HCT116 (cell line): ENCODE results near the gene NPTX1. TPM values are rescaled to one million over a fixed set of nuclear protein-coding genes. Genes with fewer than 3 reads are reported as not detected.

Experiments
- ATAC-seq: fragments of 200-7000 bp; cut with Tn5 transposase; 2 replicates; pipeline ENCODE4 v1.9.1; 2020; ENCODE audit warnings: mild to moderate bottlenecking, moderate library complexity
- BruUV-seq: library from RNA; stranded (reverse); fragments of 400-500 nt; replicated peaks from 2 replicates; lab custom pipeline; 2021; lab: Mats Ljungman, UMichigan
- CTCF ChIA-PET: fragments of 300-600 bp; sonication (Branson Sonifier 250); formaldehyde crosslinking; loops from one replicate; lab custom pipeline; 2021; ENCODE audit warnings: antibody characterized with exemption; lab: Charles Lee
- POLR2A ChIA-PET: fragments of 300-600, 350-600 bp; sonication (Branson Sonifier 250); formaldehyde crosslinking; loops from one replicate; lab custom pipeline; 2021; ENCODE audit warnings: antibody characterized with exemption; lab: Charles Lee
- RAD21 ChIA-PET, 2 experiments: fragments of 300-600 bp; sonication (Branson Sonifier 250); formaldehyde crosslinking; loops; one replicate each; lab custom pipeline; 2023; ENCODE audit warnings: low total read pairs in 2 of 2; ENCODE audit not compliant: uncharacterized antibody in 2 of 2, unreplicated experiment in 2 of 2, low non-redundant PET in 1 of 2; lab: Charles Lee
- DNase-seq: peaks from one replicate; pipeline ENCODE4 v3.0.0-alpha.2; 2010; ENCODE audit warnings: low read depth, low spot score
- H2AFZ ChIP-seq: fragments of 200-600 bp; shearing (Covaris generic), sonication (generic); 2 replicates; pipeline ENCODE4 v1.6.1; 2017; ENCODE audit warnings: low read depth, mixed run types, mixed read lengths, antibody characterized with exemption, low read length; ENCODE audit not compliant: poor library complexity, severe bottlenecking
- H3K27ac ChIP-seq: 2 replicates; pipeline ENCODE4 v1.5.1; 2012; ENCODE audit warnings: low read depth, low read length
- H3K27me3 ChIP-seq: fragments of 200-600 bp; sonication (generic); 2 replicates; pipeline ENCODE4 v1.6.1; 2016; ENCODE audit warnings: mixed run types, low read length, mixed read lengths; ENCODE audit not compliant: insufficient read depth
- H3K36me3 ChIP-seq, 2 experiments: fragments of 200-500 bp in 1 of 2; fragments of 200-600 bp in 1 of 2; sonication (Bioruptor generic) in 1 of 2; sonication (generic) in 1 of 2; 2 replicates each; pipeline versions ENCODE4 v1.5.1 to v1.6.1; 2014 to 2016; ENCODE audit warnings: low read length in 2 of 2, inconsistent platforms in 1 of 2, mixed read lengths in 1 of 2, mixed run types in 1 of 2; ENCODE audit not compliant: insufficient read depth in 2 of 2, control insufficient read depth in 1 of 2
- H3K4me1 ChIP-seq, 2 experiments: fragments of 200-600 bp in 1 of 2; sonication (generic) in 1 of 2; 2 replicates each; pipeline versions ENCODE4 v1.5.1 to v1.6.1; 2012 to 2017; ENCODE audit warnings: low read length in 2 of 2, inconsistent platforms in 1 of 2, mild to moderate bottlenecking in 1 of 2, mixed read lengths in 1 of 2, mixed run types in 1 of 2, moderate library complexity in 1 of 2; ENCODE audit not compliant: insufficient read depth in 2 of 2, control insufficient read depth in 1 of 2
- H3K4me2 ChIP-seq: fragments of 200-600 bp; sonication (generic); 2 replicates; pipeline ENCODE4 v1.6.1; 2017; ENCODE audit warnings: mixed run types, low read length, mixed read lengths
- H3K4me3 ChIP-seq, 2 experiments: fragments of 200-600 bp in 1 of 2; sonication (generic) in 1 of 2; replicated peaks in 1 of 2; 2 replicates each; pipeline ENCODE4 v1.5.1; 2011 to 2016; ENCODE audit warnings: low read length in 2 of 2, control low read depth in 1 of 2, low read depth in 1 of 2, mild to moderate bottlenecking in 1 of 2, mixed read lengths in 1 of 2, mixed run types in 1 of 2
- H3K79me2 ChIP-seq: fragments of 200-600 bp; sonication (generic); 2 replicates; pipeline ENCODE4 v1.6.1; 2017; ENCODE audit warnings: mild to moderate bottlenecking, mixed run types, low read length, moderate library complexity, mixed read lengths; ENCODE audit not compliant: insufficient read depth
- H3K9ac ChIP-seq: fragments of 200-600 bp; sonication (generic); 2 replicates; pipeline ENCODE4 v1.6.1; 2016; ENCODE audit warnings: low read length, mixed read lengths
- H3K9me2 ChIP-seq: fragments of 200-600 bp; sonication (generic), shearing (Covaris generic); 2 replicates; pipeline ENCODE4 v1.6.1; 2017; ENCODE audit warnings: mixed run types, mild to moderate bottlenecking, moderate library complexity; ENCODE audit not compliant: insufficient read depth
- H3K9me3 ChIP-seq, 2 experiments: fragments of 200-500 bp in 1 of 2; fragments of 200-600 bp in 1 of 2; sonication (Bioruptor generic) in 1 of 2; sonication (generic) in 1 of 2; 2 replicates each; pipeline ENCODE4 v1.6.1; 2014 to 2017; ENCODE audit warnings: low read length in 2 of 2, mixed read lengths in 2 of 2, inconsistent platforms in 1 of 2, low read depth in 1 of 2, mild to moderate bottlenecking in 1 of 2, mixed run types in 1 of 2, moderate library complexity in 1 of 2; ENCODE audit not compliant: control insufficient read depth in 1 of 2, insufficient read depth in 1 of 2
- H4K20me1 ChIP-seq: fragments of 200-600 bp; sonication (generic), shearing (Covaris generic); 2 replicates; pipeline ENCODE4 v1.6.1; 2017; ENCODE audit warnings: mixed run types, mild to moderate bottlenecking, moderate library complexity; ENCODE audit not compliant: insufficient read depth
- CBX3 ChIP-seq: IDR thresholded peaks from 2 replicates; pipeline ENCODE4 v1.6.1; 2012; ENCODE audit warnings: low read depth
- EZH2 ChIP-seq: fragments of 200-600 bp; sonication (generic); IDR thresholded peaks from 2 replicates; pipeline ENCODE4 v1.6.1; 2017; ENCODE audit warnings: antibody characterized with exemption, mixed run types
- EZH2phosphoT487 ChIP-seq: fragments of 200-600 bp; IDR thresholded peaks from 2 replicates; pipeline ENCODE4 v1.6.1; 2018; ENCODE audit warnings: antibody characterized with exemption, borderline replicate concordance
- FOSL1 ChIP-seq: IDR thresholded peaks from 2 replicates; pipeline ENCODE4 v1.6.1; 2012; ENCODE audit warnings: low read depth
- JUND ChIP-seq: IDR thresholded peaks from 2 replicates; pipeline ENCODE4 v1.6.1; 2012
- POLR2A ChIP-seq: IDR thresholded peaks from 2 replicates; pipeline ENCODE4 v1.7.0; 2011; ENCODE audit warnings: borderline replicate concordance; ENCODE audit not compliant: insufficient read depth, insufficient read length; ENCODE audit errors: extremely low read depth
- POLR2AphosphoS5 ChIP-seq: IDR thresholded peaks from 2 replicates; pipeline ENCODE4 v1.6.1; 2011; ENCODE audit warnings: mild to moderate bottlenecking, low read depth, low read length, moderate library complexity
- REST ChIP-seq: IDR thresholded peaks from 2 replicates; pipeline ENCODE4 v1.6.1; 2012; ENCODE audit warnings: low read depth
- SP1 ChIP-seq: IDR thresholded peaks from 2 replicates; pipeline ENCODE4 v1.6.1; 2012; ENCODE audit warnings: low read depth
- TCF7L2 ChIP-seq: IDR thresholded peaks from 2 replicates; pipeline ENCODE4 v1.7.0; 2011; ENCODE audit warnings: borderline replicate concordance, inconsistent platforms; ENCODE audit not compliant: insufficient read depth, insufficient read length; ENCODE audit errors: extremely low read depth
- ZFX ChIP-seq: fragments of 450-650 bp; IDR thresholded peaks from 2 replicates; pipeline ENCODE4 v1.6.1; 2017
- intact Hi-C: fragments of 100-400 bp; cut with micrococcal nuclease; formaldehyde crosslinking; loops from 2 replicates; pipeline ENCODE4 v1.10.0; 2022
- total RNA-seq: library from RNA; stranded (reverse); gene quantifications from one replicate; pipeline ENCODE4 v1.2.1, GENCODE V29; 2021; ENCODE audit not compliant: unreplicated experiment
- TF ChIP-seq, protein P1 (sequence below): IDR thresholded peaks from 2 replicates; pipeline ENCODE4 v1.6.1; 2011; ENCODE audit warnings: mild to moderate bottlenecking, low read length, moderate library complexity; ENCODE audit not compliant: insufficient replicate concordance; ENCODE audit errors: extremely low read depth

Gene NPTX1
- total RNA-seq, 1 experiment from 2014 or later = 0.15 TPM

DNA sequence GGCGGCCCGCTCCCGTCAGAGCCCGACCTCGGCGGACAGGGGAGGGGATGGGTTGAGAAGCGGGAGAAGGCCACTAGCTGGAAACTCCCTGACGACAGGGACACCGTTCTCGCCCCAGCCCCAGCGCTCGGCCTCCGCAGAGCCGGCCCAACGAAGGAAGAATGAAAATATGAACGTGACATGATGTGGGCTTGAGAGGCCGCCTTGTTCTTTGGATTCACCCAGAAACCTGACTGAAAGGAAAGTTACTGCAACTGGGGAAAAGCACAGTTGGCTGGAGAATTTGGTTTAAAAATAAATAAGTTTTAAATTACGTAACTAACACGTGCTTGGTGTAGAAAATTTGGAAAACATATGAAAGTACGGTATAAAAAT lies 21.1 kb downstream of the NPTX1 start:
- Histone ChIP-seq H3K4me2 (peak overlapping the region; percentile 84), H3K79me2 (no peaks in the 10 kb centered on the region), H3K27ac (peak overlapping the region; percentile 91), H3K4me1 (peaks cover 11 to 40% of the 10 kb centered on the region in 2 experiments; a peak in 3 of 4 replicates), H3K9ac (peak overlapping the region; percentile 99), H3K9me2 (no peaks in the 10 kb centered on the region), H3K4me3 (peak overlapping the region; percentile 78 to 82), H4K20me1 (no peaks in the 10 kb centered on the region), H3K36me3 (no peaks in the 10 kb centered on the region), H3K27me3 (no peaks in the 10 kb centered on the region)
- peak; percentile 34 for DNase-seq
- TSS peak; percentile 93 for BruUV-seq
- CTCF ChIA-PET = interaction anchor here (1.1 to 1.2 kb wide), 2 partner anchors 194 to 444 kb away, joined by 3 to 13 read pairs; no protein-coding TSS in a partner anchor
- intact Hi-C loops = loop anchor here (10.0 kb wide), 2 partner anchors 119 to 439 kb away; no protein-coding TSS in a partner anchor
- no peak for TF ChIP-seq SP1
- TF ChIP-seq, all 23 proteins: peak for 0
- H2AFZ ChIP-seq = no peak overlapping the region
- peak; percentile 53 for ATAC-seq
- RAD21 ChIA-PET = interaction anchor here in 1 of 2 experiments (0.9 kb wide), 1 partner anchor 529 kb away, joined by 6 read pairs; no protein-coding TSS in a partner anchor
- no peaks in the 10 kb centered on the region for H3K9me3 ChIP-seq
- POLR2A ChIA-PET = interaction anchor here (0.6 to 1.7 kb wide), 11 partner anchors 10 to 1371 kb away, joined by 3 to 11 read pairs (median 4); partner anchors contain the start of gene CEP131

DNA sequence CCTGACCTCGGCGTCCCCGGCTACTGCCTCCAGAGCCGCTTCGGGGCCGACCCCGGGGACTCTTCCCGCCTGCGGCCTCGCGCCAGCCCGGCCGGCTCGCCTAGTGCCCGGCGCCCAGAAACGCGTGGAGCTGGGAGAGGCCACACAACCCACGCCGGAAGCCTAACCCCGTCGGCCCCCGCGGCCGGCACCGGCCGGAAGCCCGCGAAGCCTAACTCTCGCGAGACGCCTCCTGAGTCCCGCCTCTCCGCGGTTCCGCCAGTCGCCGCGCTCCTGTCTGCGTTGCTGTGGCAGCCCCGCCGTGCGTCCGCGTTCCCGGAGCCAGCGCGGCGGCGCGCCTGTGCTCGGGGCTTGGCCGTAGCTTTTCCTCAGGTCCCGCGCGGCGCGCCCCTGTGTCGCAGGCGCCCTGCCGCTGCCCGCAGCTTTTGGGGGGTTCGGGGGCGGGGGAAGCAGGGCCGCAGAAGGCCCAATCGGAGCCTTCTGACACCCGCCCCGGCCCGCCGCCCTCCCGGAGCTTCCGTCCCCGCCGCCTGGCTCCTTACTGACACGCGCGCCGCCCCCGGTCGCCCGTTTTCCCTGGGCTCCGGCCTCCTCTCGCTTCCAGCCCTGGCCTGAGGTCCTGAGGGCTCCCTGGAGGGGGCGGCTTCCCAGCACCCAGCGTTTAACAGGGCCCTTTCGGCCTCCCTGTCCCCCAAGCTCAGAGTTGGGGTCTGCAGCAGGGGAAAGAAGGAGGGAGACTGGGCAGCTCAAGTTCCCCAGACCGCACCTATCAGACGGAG lies 21.7 kb downstream of the NPTX1 start:
- ATAC-seq (peak; percentile 92), DNase-seq (peak; percentile 96)
- Histone ChIP-seq H3K9ac (peak overlapping the region; percentile 99), H3K4me2 (peak overlapping the region; percentile 84), H2AFZ (no peak overlapping the region), H3K9me3 (no peaks in the 10 kb centered on the region), H3K9me2 (no peaks in the 10 kb centered on the region), H3K4me3 (peak overlapping the region; percentile 78 to 82), H3K4me1 (peaks cover 11 to 40% of the 10 kb centered on the region in 2 experiments; a peak in 3 of 4 replicates), H3K27ac (peak overlapping the region; percentile 91), H3K27me3 (no peaks in the 10 kb centered on the region), H3K36me3 (no peaks in the 10 kb centered on the region), H4K20me1 (no peaks in the 10 kb centered on the region), H3K79me2 (no peaks in the 10 kb centered on the region)
- ChIA-PET RAD21 (interaction anchor here in 1 of 2 experiments (0.9 kb wide), 1 partner anchor 530 kb away, joined by 6 read pairs; no protein-coding TSS in a partner anchor), CTCF (interaction anchor here (0.9 to 1.2 kb wide), 4 partner anchors 119 to 444 kb away, joined by 3 to 13 read pairs (median 4); no protein-coding TSS in a partner anchor), POLR2A (interaction anchor here (0.6 to 1.7 kb wide), 18 partner anchors 9 to 1372 kb away, joined by 3 to 11 read pairs (median 4); partner anchors contain the start of genes CEP131 and RPTOR)
- BruUV-seq = no TSS peak
- intact Hi-C loops = loop anchor here (10.0 kb wide), 2 partner anchors 120 to 440 kb away; no protein-coding TSS in a partner anchor
- TF ChIP-seq CBX3 = no peak
- no peak; the same call in 1 of the 2 replicates for TF ChIP-seq SP1
- peak; percentile 98 for TF ChIP-seq ZFX
- TF ChIP-seq POLR2AphosphoS5 = peak; percentile 99
- TF ChIP-seq JUND = no peak
- no peak for TF ChIP-seq FOSL1
- no peak for TF ChIP-seq REST
- TF ChIP-seq POLR2A = peak; percentile 63
- TF ChIP-seq, protein P1, sequence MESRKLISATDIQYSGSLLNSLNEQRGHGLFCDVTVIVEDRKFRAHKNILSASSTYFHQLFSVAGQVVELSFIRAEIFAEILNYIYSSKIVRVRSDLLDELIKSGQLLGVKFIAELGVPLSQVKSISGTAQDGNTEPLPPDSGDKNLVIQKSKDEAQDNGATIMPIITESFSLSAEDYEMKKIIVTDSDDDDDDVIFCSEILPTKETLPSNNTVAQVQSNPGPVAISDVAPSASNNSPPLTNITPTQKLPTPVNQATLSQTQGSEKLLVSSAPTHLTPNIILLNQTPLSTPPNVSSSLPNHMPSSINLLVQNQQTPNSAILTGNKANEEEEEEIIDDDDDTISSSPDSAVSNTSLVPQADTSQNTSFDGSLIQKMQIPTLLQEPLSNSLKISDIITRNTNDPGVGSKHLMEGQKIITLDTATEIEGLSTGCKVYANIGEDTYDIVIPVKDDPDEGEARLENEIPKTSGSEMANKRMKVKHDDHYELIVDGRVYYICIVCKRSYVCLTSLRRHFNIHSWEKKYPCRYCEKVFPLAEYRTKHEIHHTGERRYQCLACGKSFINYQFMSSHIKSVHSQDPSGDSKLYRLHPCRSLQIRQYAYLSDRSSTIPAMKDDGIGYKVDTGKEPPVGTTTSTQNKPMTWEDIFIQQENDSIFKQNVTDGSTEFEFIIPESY = peak; percentile 99
- TF ChIP-seq TCF7L2 = peak; percentile 5
- no peak for TF ChIP-seq EZH2phosphoT487
- TF ChIP-seq EZH2 = no peak
